ENCODE data around the gene TCF12. TPM values are rescaled to one million over a fixed set of nuclear protein-coding genes. Genes with fewer than 3 reads are reported as not detected.

The TCF12 gene
- total RNA-seq, 1 donor from 2014 or later = 33.2 TPM

- no peaks in the 10 kb centered on the region for H3K36me3 ChIP-seq (ENCODE audit: control insufficient read depth, insufficient read depth, low read length)
- H3K27me3 ChIP-seq (ENCODE audit: control insufficient read depth, insufficient read depth, low read length) = no peaks in the 10 kb centered on the region
- FAIRE-seq (no peak), DNase-seq (ENCODE audit: low read depth) (peak; percentile 29)
- TF ChIP-seq CTCF (IDR thresholded peaks at IDR 0.05; ENCODE audit: insufficient read depth, low read length, severe bottlenecking) = no peak
- no peak overlapping the region for H3K4me3 ChIP-seq (ENCODE audit: low read depth, low read length)
Observed at GRCh38 chr15:57118013-57118799, 199.8 kb downstream of the TCF12 start.

GRCh38 chr15:57122080-57122840 lies 203.8 kb downstream of the TCF12 start:
- no peak overlapping the region for H3K4me3 ChIP-seq (ENCODE audit: low read depth, low read length)
- FAIRE-seq (no peak), DNase-seq (ENCODE audit: low read depth) (no peak)
- no peak for TF ChIP-seq CTCF (IDR thresholded peaks at IDR 0.05; ENCODE audit: insufficient read depth, low read length, severe bottlenecking)
- no peaks in the 10 kb centered on the region for H3K27me3 ChIP-seq (ENCODE audit: control insufficient read depth, insufficient read depth, low read length)
- H3K36me3 ChIP-seq (ENCODE audit: control insufficient read depth, insufficient read depth, low read length) = no peaks in the 10 kb centered on the region

- no peaks in the 10 kb centered on the region for H3K36me3 ChIP-seq (ENCODE audit: control insufficient read depth, insufficient read depth, low read length)
- no peak for TF ChIP-seq CTCF (IDR thresholded peaks at IDR 0.05; ENCODE audit: insufficient read depth, low read length, severe bottlenecking)
- no peaks in the 10 kb centered on the region for H3K27me3 ChIP-seq (ENCODE audit: control insufficient read depth, insufficient read depth, low read length)
- DNase-seq (ENCODE audit: low read depth) = no peak
- no peak for FAIRE-seq
- H3K4me3 ChIP-seq (ENCODE audit: low read depth, low read length) = no peak overlapping the region
Observed at GRCh38 chr15:57124036-57124435, 205.6 kb downstream of the TCF12 start.

- Histone ChIP-seq H3K36me3 (ENCODE audit: control insufficient read depth, insufficient read depth, low read length) (no peaks in the 10 kb centered on the region), H3K27me3 (ENCODE audit: control insufficient read depth, insufficient read depth, low read length) (no peaks in the 10 kb centered on the region), H3K4me3 (ENCODE audit: low read depth, low read length) (no peak overlapping the region)
- TF ChIP-seq CTCF (IDR thresholded peaks at IDR 0.05; ENCODE audit: insufficient read depth, low read length, severe bottlenecking) = no peak
- FAIRE-seq (no peak), DNase-seq (ENCODE audit: low read depth) (no peak)
Observed at GRCh38 chr15:57129064-57129463, 210.6 kb downstream of the TCF12 start.

- no peak for DNase-seq (ENCODE audit: low read depth)
- no peaks in the 10 kb centered on the region for H3K36me3 ChIP-seq (ENCODE audit: control insufficient read depth, insufficient read depth, low read length)
- no peak for FAIRE-seq
- H3K4me3 ChIP-seq (ENCODE audit: low read depth, low read length) = no peak overlapping the region
- no peaks in the 10 kb centered on the region for H3K27me3 ChIP-seq (ENCODE audit: control insufficient read depth, insufficient read depth, low read length)
- TF ChIP-seq CTCF (IDR thresholded peaks at IDR 0.05; ENCODE audit: insufficient read depth, low read length, severe bottlenecking) = no peak
Observed at GRCh38 chr15:57130956-57131355, 212.5 kb downstream of the TCF12 start.

All from bronchial epithelial cell (primary cell).